Lower leg skin (tissue), 4 donors: ENCODE measurements around the gene NCAM1. TPM values are rescaled to one million over a fixed set of nuclear protein-coding genes. Genes with fewer than 3 reads are reported as not detected.
A peak's percentile ranks its signal among the peaks of the same experiment; 100 is the strongest.

Experiments used
- DNase-seq, 2 donors: peaks; one replicate each; pipeline ENCODE4 v3.0.0-alpha.2; 2019; ENCODE audit warnings: low spot score in 2 of 2
- H3K4me3 ChIP-seq: fragments of 200-600 bp; sonication (generic); 2 replicates; pipeline ENCODE4 v1.5.1; 2017; ENCODE audit warnings: mild to moderate bottlenecking, low read depth; ENCODE audit not compliant: poor library complexity, severe bottlenecking
- POLR2A ChIP-seq, 2 donors: fragments of 450-650 bp; IDR thresholded peaks; one replicate each; pipeline ENCODE4 v1.6.1; 2016 to 2017; ENCODE audit warnings: antibody characterized with exemption in 2 of 2, mild to moderate bottlenecking in 1 of 2, moderate library complexity in 1 of 2
- WGBS, 2 donors: methylation state at CpG; one replicate each; pipeline ENCODE4 v1.1.5; 2018; 5-methylcytosine and 5-hydroxymethylcytosine counted together
- intact Hi-C: fragments of 100-400 bp; cut with DNase I; formaldehyde crosslinking; loops from one replicate; pipeline ENCODE4 v1.15.0; 2023; ENCODE audit warnings: low total_unique reads
- total RNA-seq, 4 donors: library from RNA; depleted of rRNA; stranded (reverse); fragments of >200 nt; gene quantifications; one replicate each; pipeline ENCODE4 v1.1.0, GENCODE V29; 2016
- TF ChIP-seq, protein P1 (sequence below), 3 donors: fragments of 450-650 bp; IDR thresholded peaks; one replicate each; pipeline ENCODE4 v1.5.1; 2016; ENCODE audit warnings: antibody characterized with exemption in 3 of 3, mild to moderate bottlenecking in 3 of 3, moderate library complexity in 2 of 3

Gene NCAM1
- total RNA-seq, 4 donors from 2014 or later, result 1.7 to 7.1 (median 3.8) TPM

GRCh38 chr11:113308601-113309000 lies 347.4 kb downstream of the NCAM1 start:
- intact Hi-C loops, result loop anchor here (5.0 to 10.0 kb wide), 2 partner anchors 219 to 486 kb away; no protein-coding TSS in a partner anchor
- TF ChIP-seq, protein P1, sequence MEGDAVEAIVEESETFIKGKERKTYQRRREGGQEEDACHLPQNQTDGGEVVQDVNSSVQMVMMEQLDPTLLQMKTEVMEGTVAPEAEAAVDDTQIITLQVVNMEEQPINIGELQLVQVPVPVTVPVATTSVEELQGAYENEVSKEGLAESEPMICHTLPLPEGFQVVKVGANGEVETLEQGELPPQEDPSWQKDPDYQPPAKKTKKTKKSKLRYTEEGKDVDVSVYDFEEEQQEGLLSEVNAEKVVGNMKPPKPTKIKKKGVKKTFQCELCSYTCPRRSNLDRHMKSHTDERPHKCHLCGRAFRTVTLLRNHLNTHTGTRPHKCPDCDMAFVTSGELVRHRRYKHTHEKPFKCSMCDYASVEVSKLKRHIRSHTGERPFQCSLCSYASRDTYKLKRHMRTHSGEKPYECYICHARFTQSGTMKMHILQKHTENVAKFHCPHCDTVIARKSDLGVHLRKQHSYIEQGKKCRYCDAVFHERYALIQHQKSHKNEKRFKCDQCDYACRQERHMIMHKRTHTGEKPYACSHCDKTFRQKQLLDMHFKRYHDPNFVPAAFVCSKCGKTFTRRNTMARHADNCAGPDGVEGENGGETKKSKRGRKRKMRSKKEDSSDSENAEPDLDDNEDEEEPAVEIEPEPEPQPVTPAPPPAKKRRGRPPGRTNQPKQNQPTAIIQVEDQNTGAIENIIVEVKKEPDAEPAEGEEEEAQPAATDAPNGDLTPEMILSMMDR (IDR thresholded peaks at IDR 0.05), result no peak
- no peak for TF ChIP-seq POLR2A (IDR thresholded peaks at IDR 0.05)
- WGBS, 2 donors, result 36 to 38% methylated on average over 2 of the region's 2 CpGs

GRCh38 chr11:113311536-113311935 lies 350.3 kb downstream of the NCAM1 start:
- TF ChIP-seq POLR2A (IDR thresholded peaks at IDR 0.05), result no peak
- TF ChIP-seq, protein P1 (IDR thresholded peaks at IDR 0.05), result no peak
- no peak for DNase-seq
- 89 to 96% methylated on average over 1 of the region's 1 CpG for WGBS, 2 donors
- intact Hi-C loops, result no loop called here
- no peak overlapping the region for H3K4me3 ChIP-seq

More at GRCh38 chr11:113308601-113309000, 347.4 kb downstream of the NCAM1 start:
- no peak overlapping the region for H3K4me3 ChIP-seq
- no peak for DNase-seq

DNA sequence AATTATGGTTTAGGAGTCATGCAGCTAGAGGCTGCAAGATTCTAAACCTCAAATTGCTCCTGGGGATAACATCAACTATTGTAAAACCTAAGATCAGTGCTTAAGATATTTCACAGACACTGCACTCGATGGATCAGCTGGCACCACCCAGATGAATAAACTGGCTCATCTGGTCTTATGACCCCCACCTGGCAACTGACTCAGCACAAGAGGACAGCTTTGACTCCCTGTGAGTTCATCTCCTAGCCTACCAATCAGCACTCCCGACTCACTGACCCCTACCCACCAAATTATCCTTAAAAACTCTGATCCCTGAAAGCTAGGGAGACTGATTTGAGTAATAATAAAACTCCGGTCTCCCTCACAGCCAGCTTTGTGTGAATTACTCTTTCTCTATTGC lies 352.4 kb downstream of the NCAM1 start:
- WGBS, 2 donors, result 73 to 77% methylated on average over 3 of the region's 3 CpGs
- no peak for TF ChIP-seq POLR2A (IDR thresholded peaks at IDR 0.05)
- TF ChIP-seq, protein P1 (IDR thresholded peaks at IDR 0.05), result no peak
- no peak for DNase-seq
- H3K4me3 ChIP-seq, result no peak overlapping the region
- intact Hi-C loops, result no loop called here

DNA sequence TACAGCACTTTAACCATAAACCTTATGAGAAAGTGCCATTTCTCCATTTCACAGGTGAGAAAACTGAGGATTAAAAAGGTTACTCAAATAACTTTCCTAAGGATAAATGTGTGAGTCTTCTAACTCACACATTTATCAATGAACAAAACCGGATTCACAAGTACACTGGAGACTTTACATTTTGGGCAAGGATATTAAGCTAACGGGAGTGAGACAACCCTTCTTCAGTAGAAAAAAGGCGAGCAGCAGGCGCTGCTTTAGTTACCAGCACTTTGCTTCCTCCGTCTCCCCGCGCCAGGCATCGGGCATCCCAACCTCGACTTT lies 352.8 kb downstream of the NCAM1 start:
- no peak for DNase-seq
- WGBS, 2 donors, result 5% methylated on average over 9 of the region's 9 CpGs
- intact Hi-C loops, result no loop called here
- TF ChIP-seq POLR2A (IDR thresholded peaks at IDR 0.05), result no peak
- TF ChIP-seq, protein P1 (IDR thresholded peaks at IDR 0.05), result no peak
- no peak overlapping the region for H3K4me3 ChIP-seq

DNA sequence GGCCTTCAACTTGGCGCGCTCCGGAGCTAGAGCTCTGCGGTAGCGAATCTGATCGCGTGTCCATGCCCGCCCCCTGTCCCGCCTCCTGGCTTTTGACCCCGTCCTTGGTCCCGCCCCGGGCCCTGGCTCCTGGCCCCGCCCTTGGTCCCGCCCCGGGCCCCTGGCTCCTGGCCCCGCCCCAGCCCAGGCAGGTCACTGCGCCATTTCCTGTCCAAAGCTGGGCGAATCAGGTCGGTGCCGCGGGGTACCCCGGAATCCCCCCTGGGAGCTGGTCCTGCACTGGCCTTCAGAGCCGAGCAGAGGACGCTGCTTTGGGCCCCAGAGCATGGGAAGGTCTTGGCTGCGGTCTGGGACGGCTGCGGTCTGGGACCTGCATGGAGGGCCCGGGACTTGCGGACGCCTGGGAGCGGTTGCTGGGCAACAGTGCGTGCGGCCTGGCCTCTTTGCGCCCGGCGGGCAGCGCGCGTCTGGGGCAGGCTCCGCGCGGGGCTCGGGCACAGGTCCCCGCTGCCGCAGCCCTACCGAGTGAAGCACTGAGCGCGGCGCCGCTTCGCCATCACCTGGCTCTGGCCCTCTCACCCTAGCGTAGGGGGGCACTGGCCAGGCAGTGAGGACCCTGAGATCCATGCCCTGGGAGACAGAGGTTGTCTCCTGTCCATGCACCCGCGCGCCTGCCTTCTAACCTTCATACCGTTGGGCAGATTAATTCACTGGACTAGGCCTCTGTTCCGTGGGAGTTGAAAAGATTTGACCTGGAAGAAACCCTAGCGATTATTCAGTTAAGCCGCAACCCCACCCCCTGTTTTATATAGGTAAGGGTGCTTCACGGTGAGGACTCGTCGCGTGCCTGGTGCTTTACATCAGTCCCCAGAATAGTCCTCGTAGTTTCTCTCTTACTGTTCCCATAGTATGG lies 353.4 kb downstream of the NCAM1 start, which contains the start of gene TTC12:
TTC12 (plus strand) TSS at position 195 of the 913 bp plus-strand sequence. CDS start 1,675 bp downstream, outside the sequence.
- WGBS, 2 donors, result 21 to 22% methylated on average over 44 to 49 of the region's 64 CpGs
- TF ChIP-seq, protein P1 (IDR thresholded peaks at IDR 0.05), result no peak
- no peak for TF ChIP-seq POLR2A (IDR thresholded peaks at IDR 0.05)
- H3K4me3 ChIP-seq, result peak within 1 kb of the TSS; percentile 57
- DNase-seq, result peak; percentile 90 to 98
- intact Hi-C loops, result no loop called here
